ENCODE results near the gene MGST3.

MGST3 gene

GRCh38 chr1:165701922-165702321 lies 70.9 kb downstream of the MGST3 start:
- peak; percentile 3 for DNase-seq

GRCh38 chr1:165703648-165704047 lies 72.6 kb downstream of the MGST3 start:
- no peak for DNase-seq
